Transverse colon (tissue), 4 donors: Measurements from ENCODE around the gene PTDSS2. TPM values are rescaled to one million over a fixed set of nuclear protein-coding genes. Genes with fewer than 3 reads are reported as not detected.

Experiments
- DNase-seq: peaks from one replicate; pipeline ENCODE4 v3.0.0-alpha.2; 2019
- H3K27ac ChIP-seq, 4 donors: fragments of 200-600 bp; sonication (generic); 2 replicates each; pipeline ENCODE4 v1.5.1; 2016 to 2018; ENCODE audit warnings: inconsistent platforms in 4 of 4
- H3K27me3 ChIP-seq: fragments of 200-600 bp; sonication (generic); 2 replicates; pipeline ENCODE4 v1.5.1; 2017; ENCODE audit warnings: inconsistent platforms
- H3K36me3 ChIP-seq, 4 donors: fragments of 200-600 bp; sonication (generic); 2 replicates each; pipeline ENCODE4 v1.5.1; 2017 to 2019; ENCODE audit warnings: inconsistent platforms in 4 of 4
- H3K4me1 ChIP-seq, 4 donors: fragments of 200-600 bp; sonication (generic); 2 replicates each; pipeline ENCODE4 v1.5.1; 2017 to 2020; ENCODE audit warnings: inconsistent platforms in 4 of 4
- H3K4me3 ChIP-seq, 4 donors: fragments of 200-600 bp; sonication (generic); 1 replicate in 1 of 4; 2 replicates in 3 of 4; pipeline versions ENCODE4 v1.5.1 to v1.6.1; 2017 to 2019; ENCODE audit warnings: inconsistent platforms in 4 of 4
- H3K9me3 ChIP-seq, 2 donors: fragments of 200-600 bp; sonication (generic); 2 replicates each; pipeline ENCODE4 v1.5.1; 2017 to 2019; ENCODE audit warnings: inconsistent platforms in 2 of 2
- CTCF ChIP-seq, 5 experiments: fragments of 200-600 bp in 3 of 5; fragments of 450-650 bp in 2 of 5; sonication (generic) in 3 of 5; IDR thresholded peaks; 1 replicate in 2 of 5; 2 replicates in 3 of 5; pipeline ENCODE4 v1.5.1; 2016 to 2017; ENCODE audit warnings: antibody characterized with exemption in 5 of 5, inconsistent platforms in 3 of 5, mild to moderate bottlenecking in 2 of 5, moderate library complexity in 1 of 5
- EP300 ChIP-seq: sonication (generic); formaldehyde crosslinking; IDR thresholded peaks from one replicate; pipeline ENCODE4 v1.6.1; 2017; ENCODE audit warnings: antibody characterized with exemption, low read depth
- POLR2A ChIP-seq: fragments of 450-650 bp; IDR thresholded peaks from one replicate; pipeline ENCODE4 v1.6.1; 2016; ENCODE audit warnings: antibody characterized with exemption, mild to moderate bottlenecking, moderate library complexity
- POLR2AphosphoS5 ChIP-seq, 3 donors: sonication (generic); formaldehyde crosslinking; IDR thresholded peaks; one replicate each; pipeline ENCODE4 v1.6.1; 2016; ENCODE audit warnings: antibody characterized with exemption in 3 of 3
- WGBS, 2 donors: methylation state at CpG; one replicate each; pipeline ENCODE4 v1.1.5; 2018; ENCODE audit warnings: low coverage in 1 of 2; 5-methylcytosine and 5-hydroxymethylcytosine counted together
- in situ Hi-C, 4 donors: fragments of 200-750 bp; cut with MboI; loops; one replicate each; pipeline versions ENCODE4 v1.15.0 to v1.15.1; 2017; ENCODE audit warnings: low sequenced_read_pairs in 3 of 4, low pct_ligation_motif_present in 1 of 4, low pct_unique_long_range_greater_than_20kb in 1 of 4
- intact Hi-C: fragments of 100-400 bp; cut with DNase I; formaldehyde crosslinking; loops from one replicate; pipeline ENCODE4 v1.15.1; 2023; ENCODE audit warnings: low total_unique reads
- small RNA-seq, 4 donors: library from RNA; depleted of rRNA; stranded (forward); fragments of <200 nt; gene quantifications; one replicate each; pipeline ENCODE3, GENCODE V24; 2016
- total RNA-seq, 4 donors: library from RNA; depleted of rRNA; stranded (reverse); fragments of >200 nt; gene quantifications; one replicate each; pipeline ENCODE4 v1.1.0, GENCODE V29; 2016

Gene PTDSS2
- total RNA-seq, 4 donors from 2014 or later: 28.5 to 264 (median 76.0) TPM

DNA sequence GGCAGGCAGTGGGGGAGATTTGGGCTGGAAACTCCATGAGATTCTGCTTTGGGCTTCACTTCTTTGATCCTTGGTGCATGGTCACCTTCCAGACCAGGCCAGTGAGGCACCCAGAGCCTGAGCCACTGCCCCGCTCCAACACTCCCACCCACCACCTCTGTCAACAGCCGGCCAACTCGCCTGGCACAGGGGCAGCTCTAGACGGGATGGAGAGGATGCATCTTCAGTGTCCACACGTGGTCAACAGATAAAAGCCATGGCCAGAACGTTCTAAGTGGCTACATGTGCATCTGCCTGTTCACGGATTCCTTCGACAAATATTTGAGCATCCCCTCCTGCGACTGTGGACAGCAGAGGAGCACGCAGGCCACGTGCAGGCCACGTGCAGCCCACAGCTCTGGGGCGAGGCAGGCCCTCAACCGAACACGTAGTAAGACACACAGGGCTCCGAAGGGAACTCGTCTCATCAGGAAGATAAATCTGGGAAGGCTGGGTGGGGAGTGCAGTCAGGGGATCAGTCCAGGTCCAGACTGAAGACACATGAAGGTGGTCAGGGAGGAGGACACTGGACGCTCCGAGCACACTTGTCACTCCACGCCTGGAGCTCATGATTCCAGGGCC lies 88.5 kb downstream of the PTDSS2 start:
- H3K36me3 ChIP-seq: no peaks in the 10 kb centered on the region
- DNase-seq: no peak
- in situ Hi-C loops (no loop called here), intact Hi-C loops (no loop called here)
- peaks cover 10 to 35% (median 34%) of the 10 kb centered on the region in 4 donors for H3K4me1 ChIP-seq
- H3K4me3 ChIP-seq: no peak overlapping the region
- TF ChIP-seq POLR2A: no peak
- TF ChIP-seq CTCF (IDR thresholded peaks at IDR 0.05): no peak
- no peak for TF ChIP-seq POLR2AphosphoS5 (IDR thresholded peaks at IDR 0.05)
- no peak for TF ChIP-seq EP300
- H3K27ac ChIP-seq: no peak overlapping the region
- 91% methylated on average over 20 of the region's 20 CpGs; no CpG with 5 or more reads in 1 of the 2 donors for WGBS, 2 donors
- H3K9me3 ChIP-seq: no peaks in the 10 kb centered on the region
- H3K27me3 ChIP-seq: peaks cover 2% of the 10 kb centered on the region

DNA sequence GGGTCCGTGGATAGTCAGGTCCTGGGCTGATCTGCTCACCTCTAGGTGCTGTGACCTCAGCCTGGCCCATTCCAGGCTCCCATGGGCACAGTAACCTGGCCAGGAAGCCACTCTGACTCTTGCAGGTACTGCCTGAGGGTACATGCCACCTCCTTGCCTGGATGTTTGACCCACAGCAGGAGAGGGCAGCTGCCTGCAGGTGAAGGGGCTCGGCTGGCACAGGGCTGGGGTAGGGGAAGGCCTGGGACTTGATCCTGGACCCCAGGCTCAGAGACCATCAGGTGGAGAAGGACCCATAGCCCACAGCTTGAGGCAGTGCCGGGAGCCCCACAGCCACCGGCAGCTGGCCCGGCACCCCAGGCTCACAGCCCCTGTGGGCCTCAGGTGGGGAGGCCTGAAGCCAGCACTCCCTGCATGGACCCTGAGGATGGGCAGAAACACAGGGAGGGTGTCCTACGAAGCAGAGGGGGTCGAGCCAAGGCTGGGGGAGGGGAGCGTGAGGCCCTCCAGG lies 89.9 kb downstream of the PTDSS2 start:
- no peak overlapping the region for H3K4me3 ChIP-seq
- H3K36me3 ChIP-seq: no peaks in the 10 kb centered on the region
- DNase-seq: no peak
- peaks cover 0 to 29% (median 25%) of the 10 kb centered on the region in 4 donors for H3K4me1 ChIP-seq
- 93% methylated on average over 7 of the region's 8 CpGs; no CpG with 5 or more reads in 1 of the 2 donors for WGBS, 2 donors
- intact Hi-C loops: no loop called here
- in situ Hi-C loops: no loop called here
- no peak overlapping the region for H3K27ac ChIP-seq
- no peaks in the 10 kb centered on the region for H3K9me3 ChIP-seq
- TF ChIP-seq EP300: no peak
- no peak for TF ChIP-seq CTCF (IDR thresholded peaks at IDR 0.05)
- TF ChIP-seq POLR2A: no peak
- TF ChIP-seq POLR2AphosphoS5 (IDR thresholded peaks at IDR 0.05): no peak
- peaks cover 2% of the 10 kb centered on the region for H3K27me3 ChIP-seq

Small RNA genes within 50 kb of the gene (small RNA-seq; reads per million reads assigned to genes)
- gene RN7SL838P: 0 reads per million in 4 donors

Other genes starting within 250 kb of the PTDSS2 start
- 100 to 1,000 TPM in 1 of 4 donors, 10 to 100 TPM in 3; 31.8 to 111 (median 36.6) TPM for gene BET1L, start 242.9 kb upstream of the PTDSS2 start, total RNA-seq
- 100 to 1,000 TPM in 2 of 4 donors, 10 to 100 TPM in 2; 59.2 to 145 (median 93.8) TPM for gene RIC8A, start 242.6 kb upstream of the PTDSS2 start, total RNA-seq
- 10 to 100 TPM in 3 of 4 donors, 1 to 10 TPM in 1; 7.2 to 27.9 (median 20.6) TPM for gene SIRT3, start 213.9 kb upstream of the PTDSS2 start, total RNA-seq
- gene PSMD13, start 213.3 kb upstream of the PTDSS2 start, total RNA-seq: 10 to 100 TPM; 23.2 to 96.5 (median 52.2) TPM
- 1 to 10 TPM in 2 of 4 donors, not detected in 2; 1.8 to 2.1 TPM for gene NLRP6, start 171.9 kb upstream of the PTDSS2 start, total RNA-seq
- 100 to 1,000 TPM in 1 of 4 donors, 10 to 100 TPM in 3; 15.4 to 117 (median 30.8) TPM for gene PGGHG, start 161.2 kb upstream of the PTDSS2 start, total RNA-seq
- not detected for gene IFITM5, start 150.8 kb upstream of the PTDSS2 start, total RNA-seq
- 10 to 100 TPM; 19.1 to 78.6 (median 49.8) TPM for gene IFITM2, start 142.5 kb upstream of the PTDSS2 start, total RNA-seq
- 100 to 1,000 TPM in 1 of 4 donors, 10 to 100 TPM in 3; 19.9 to 109 (median 60.5) TPM for gene IFITM1, start 136.2 kb upstream of the PTDSS2 start, total RNA-seq
- gene IFITM3, start 129.4 kb upstream of the PTDSS2 start, total RNA-seq: 100 to 1,000 TPM in 3 of 4 donors, 10 to 100 TPM in 1; 88.2 to 139 (median 123) TPM
- 1 to 10 TPM in 2 of 4 donors, under 1 TPM in 1, not detected in 1; 0.82 to 3.0 (median 1.3) TPM for gene B4GALNT4, start 80.8 kb upstream of the PTDSS2 start, total RNA-seq
- 100 to 1,000 TPM; 159 to 359 (median 200) TPM for gene PKP3, start 56.1 kb upstream of the PTDSS2 start, total RNA-seq
- gene SIGIRR, start 35.3 kb upstream of the PTDSS2 start, total RNA-seq: 100 to 1,000 TPM; 107 to 344 (median 148) TPM
- gene ANO9, start 8.3 kb upstream of the PTDSS2 start, total RNA-seq: 100 to 1,000 TPM; 117 to 490 (median 296) TPM
- 100 to 1,000 TPM; 151 to 309 (median 198) TPM for gene RNH1, start 57.0 kb downstream of the PTDSS2 start, total RNA-seq
- 10 to 100 TPM; 31.0 to 57.1 (median 33.9) TPM for gene HRAS, start 85.3 kb downstream of the PTDSS2 start, total RNA-seq
- gene LRRC56, start 87.2 kb downstream of the PTDSS2 start, total RNA-seq: 1 to 10 TPM; 2.3 to 8.4 (median 3.1) TPM
- gene LMNTD2, start 110.5 kb downstream of the PTDSS2 start, total RNA-seq: 10 to 100 TPM; 14.8 to 89.0 (median 16.6) TPM
- gene RASSF7, start 110.7 kb downstream of the PTDSS2 start, total RNA-seq: 100 to 1,000 TPM; 131 to 247 (median 213) TPM
- 10 to 100 TPM; 28.4 to 60.6 (median 43.2) TPM for gene PHRF1, start 126.2 kb downstream of the PTDSS2 start, total RNA-seq
- 100 to 1,000 TPM in 1 of 4 donors, 10 to 100 TPM in 3; 40.4 to 122 (median 49.9) TPM for gene IRF7, start 165.7 kb downstream of the PTDSS2 start, total RNA-seq
- 1,000 to 10,000 TPM in 1 of 4 donors, 100 to 1,000 TPM in 3; 256 to 1,063 (median 597) TPM for gene CDHR5, start 174.7 kb downstream of the PTDSS2 start, total RNA-seq
- gene SCT, start 176.9 kb downstream of the PTDSS2 start, total RNA-seq: not detected
- not detected for gene DRD4, start 187.0 kb downstream of the PTDSS2 start, total RNA-seq
- gene DEAF1, start 244.9 kb downstream of the PTDSS2 start, total RNA-seq: 10 to 100 TPM; 24.4 to 84.5 (median 34.0) TPM
- gene TMEM80, start 245.5 kb downstream of the PTDSS2 start, total RNA-seq: 100 to 1,000 TPM in 1 of 4 donors, 10 to 100 TPM in 3; 19.3 to 121 (median 41.8) TPM